ENCODE results near the gene PPP1R3C.

GRCh38 chr10:91664426-91664825, 31.6 kb upstream of the PPP1R3C start:
- TF ChIP-seq POLR2A (IDR thresholded peaks at IDR 0.05) (no peak), POLR2AphosphoS5 (IDR thresholded peaks at IDR 0.05) (no peak)
- TF ChIP-seq, protein P1, sequence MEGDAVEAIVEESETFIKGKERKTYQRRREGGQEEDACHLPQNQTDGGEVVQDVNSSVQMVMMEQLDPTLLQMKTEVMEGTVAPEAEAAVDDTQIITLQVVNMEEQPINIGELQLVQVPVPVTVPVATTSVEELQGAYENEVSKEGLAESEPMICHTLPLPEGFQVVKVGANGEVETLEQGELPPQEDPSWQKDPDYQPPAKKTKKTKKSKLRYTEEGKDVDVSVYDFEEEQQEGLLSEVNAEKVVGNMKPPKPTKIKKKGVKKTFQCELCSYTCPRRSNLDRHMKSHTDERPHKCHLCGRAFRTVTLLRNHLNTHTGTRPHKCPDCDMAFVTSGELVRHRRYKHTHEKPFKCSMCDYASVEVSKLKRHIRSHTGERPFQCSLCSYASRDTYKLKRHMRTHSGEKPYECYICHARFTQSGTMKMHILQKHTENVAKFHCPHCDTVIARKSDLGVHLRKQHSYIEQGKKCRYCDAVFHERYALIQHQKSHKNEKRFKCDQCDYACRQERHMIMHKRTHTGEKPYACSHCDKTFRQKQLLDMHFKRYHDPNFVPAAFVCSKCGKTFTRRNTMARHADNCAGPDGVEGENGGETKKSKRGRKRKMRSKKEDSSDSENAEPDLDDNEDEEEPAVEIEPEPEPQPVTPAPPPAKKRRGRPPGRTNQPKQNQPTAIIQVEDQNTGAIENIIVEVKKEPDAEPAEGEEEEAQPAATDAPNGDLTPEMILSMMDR (IDR thresholded peaks at IDR 0.05): no peak
